ENCODE measurements around the gene REV3L. TPM values are rescaled to one million over a fixed set of nuclear protein-coding genes. Genes with fewer than 3 reads are reported as not detected.

The REV3L gene
- total and polyA plus RNA-seq, 2 of the 13 experiments (the other 11 are each of a cell fraction or from before 2014, with no cell fraction given), result 12.8 to 31.3 TPM

GRCh38 chr6:111481836-111482187 lies 1.2 kb downstream of the REV3L start (continued):
- TF ChIP-seq ZNF883 (CRISPR knock-in tag; IDR thresholded peaks at IDR 0.05; ENCODE audit: not compliant biosample characterization) (no peak), THAP7 (CRISPR knock-in tag; IDR thresholded peaks at IDR 0.05) (peak; percentile 49; the same call in 1 of the 2 replicates), RCOR2 (CRISPR knock-in tag; IDR thresholded peaks at IDR 0.05) (no peak)

- ChIA-PET CTCF (ENCODE audit: low intra/inter-chr PET ratio, low total read pairs) (no interaction called here), POLR2A (interaction anchor here (0.6 to 1.2 kb wide), 3 partner anchors 9 to 222 kb away, joined by 3 read pairs; a partner anchor contains a TSS)
- peak overlapping the region; percentile 95 for H3K9ac ChIP-seq (ENCODE audit: insufficient read depth, low read depth, low read length)
- peak overlapping the region; percentile 92 to 95 (median 94) for H3K4me3 ChIP-seq (replicated peaks in 1 of 3; ENCODE audit: insufficient read depth in 1 of 3, low read depth in 2 of 3, low read length in 3 of 3)
- in situ Hi-C loops (cut with HindIII; ENCODE audit: extremely low pct_ligation_motif_present, low pct_unique_long_range_greater_than_20kb) (no loop called here), intact Hi-C loops (cut with micrococcal nuclease; ENCODE audit: unreplicated experiment) (loop anchor here (5.0 kb wide), 2 partner anchors 111 to 131 kb away; no protein-coding TSS in a partner anchor)
- no peak for FAIRE-seq
- H3K4me2 ChIP-seq (ENCODE audit: low read depth, low read length), result peak overlapping the region; percentile 90
- TF ChIP-seq RARG (CRISPR knock-in tag; IDR thresholded peaks at IDR 0.05; ENCODE audit: low read depth) (no peak), ZFP1 (CRISPR knock-in tag; IDR thresholded peaks at IDR 0.05) (0 out of 2 replicates have a peak, but pooled peaks have one; percentile 5), MBD4 (IDR thresholded peaks at IDR 0.05; ENCODE audit: borderline replicate concordance, low read length) (0 out of 2 replicates have a peak, but pooled peaks have one; percentile 62), RORA (CRISPR knock-in tag; IDR thresholded peaks at IDR 0.05) (0 out of 2 replicates have a peak, but pooled peaks have one; percentile 40)
- peaks cover 57% of the 10 kb centered on the region for H3K4me1 ChIP-seq (ENCODE audit: insufficient read depth, low read length)
- BruUV-seq (replicated peaks), result TSS peak; percentile 48
- WGBS (ENCODE audit: low lambda C conversion rate), result 12% methylated on average over 6 of the region's 6 CpGs
- H2AFZ ChIP-seq (ENCODE audit: low read length), result no peak overlapping the region
- peak overlapping the region; percentile 98 for H3K27ac ChIP-seq (ENCODE audit: extremely low read length, insufficient read depth, low read length)
- ATAC-seq, result no peak
- no peaks in the 10 kb centered on the region for H3K9me3 ChIP-seq (ENCODE audit: low read length)
- no peaks in the 10 kb centered on the region; a peak in 1 of 5 replicates for H3K36me3 ChIP-seq (replicated peaks in 1 of 2; ENCODE audit: control insufficient read depth in 1 of 2, insufficient read depth in 2 of 2, low read length in 2 of 2)
- DNase-seq (ENCODE audit: low spot score), result no peak
- peaks cover 9% of the 10 kb centered on the region for H4K20me1 ChIP-seq (ENCODE audit: insufficient read depth, low read length)
- peaks cover 83% of the 10 kb centered on the region for H3K79me2 ChIP-seq (ENCODE audit: insufficient read depth, low read length)
- H3K27me3 ChIP-seq (ENCODE audit: control insufficient read depth in 1 of 2, insufficient read depth in 2 of 2, low read length in 2 of 2), result peaks cover 0 to 3% of the 10 kb centered on the region in 2 experiments; a peak in 1 of 5 replicates
These were observed 1.8 kb downstream of the REV3L start for GRCh38 chr6:111480988-111481822.

Measured in HepG2 (cell line).